ENCODE results near the gene NLGN3.

Gene NLGN3

DNA sequence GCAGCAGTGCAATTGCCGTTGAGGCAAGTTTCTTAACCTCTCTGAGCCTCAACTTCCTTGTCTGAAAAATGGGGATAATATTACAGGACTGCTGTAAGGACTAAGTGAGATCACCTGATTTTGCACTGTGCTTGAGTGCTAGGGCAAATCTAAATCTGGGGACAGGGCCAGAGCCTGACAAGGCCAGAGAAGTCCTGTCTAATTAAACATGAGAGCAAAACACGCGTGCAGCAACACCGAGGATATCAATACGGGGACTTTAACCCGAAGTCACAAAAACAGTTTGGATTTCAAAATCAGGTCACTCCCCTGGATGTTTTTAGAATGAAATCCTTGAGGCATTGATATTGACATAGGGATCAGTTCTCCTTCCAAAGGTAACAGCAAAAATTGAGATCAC is 72.7 kb downstream of the NLGN3 start:
- no peak for DNase-seq
